Measurements from ENCODE around the gene RDH13. TPM values are rescaled to one million over a fixed set of nuclear protein-coding genes. Genes with fewer than 3 reads are reported as not detected.
A peak's percentile ranks its signal among the peaks of the same experiment; 100 is the strongest.
"Not testable (repeated sequence)": the region's sequence is repeated elsewhere in the genome, so short reads cannot be mapped to it uniquely, and the experiment has no call there.

The RDH13 gene
- polyA plus RNA-seq, 1 donor from 2014 or later: 18.7 TPM

DNA sequence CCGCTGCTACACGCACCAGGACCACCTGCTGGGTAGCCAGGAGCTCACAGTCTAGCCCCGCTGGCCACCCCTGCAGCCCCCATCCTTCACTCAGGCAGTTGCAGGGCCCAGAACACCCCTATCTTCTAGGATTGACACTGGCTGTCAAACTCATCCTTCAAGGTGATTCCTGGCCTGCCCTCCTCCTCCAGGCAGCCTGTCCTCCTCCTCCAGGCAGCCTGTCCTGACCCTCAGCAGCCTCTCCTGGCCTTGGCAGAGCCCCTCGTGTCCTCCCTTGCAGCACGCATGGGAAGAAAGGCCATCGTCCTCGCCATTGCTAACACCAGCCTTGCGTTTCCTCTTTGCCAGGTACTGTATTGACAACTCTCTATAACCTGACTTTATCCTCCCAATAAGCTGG is 9.0 kb upstream of the RDH13 start:
- Mint-ChIP-seq H3K4me1 (peaks cover 5 to 10% (median 8%) of the 10 kb centered on the region in 3 donors), H3K27me3 (peaks cover 36% of the 10 kb centered on the region), H3K27ac (no peak overlapping the region), H3K9me3 (peaks cover 0 to 8% (median 0%) of the 10 kb centered on the region in 3 donors), H3K4me3 (no peak overlapping the region), H3K36me3 (no peaks in the 10 kb centered on the region)

DNA sequence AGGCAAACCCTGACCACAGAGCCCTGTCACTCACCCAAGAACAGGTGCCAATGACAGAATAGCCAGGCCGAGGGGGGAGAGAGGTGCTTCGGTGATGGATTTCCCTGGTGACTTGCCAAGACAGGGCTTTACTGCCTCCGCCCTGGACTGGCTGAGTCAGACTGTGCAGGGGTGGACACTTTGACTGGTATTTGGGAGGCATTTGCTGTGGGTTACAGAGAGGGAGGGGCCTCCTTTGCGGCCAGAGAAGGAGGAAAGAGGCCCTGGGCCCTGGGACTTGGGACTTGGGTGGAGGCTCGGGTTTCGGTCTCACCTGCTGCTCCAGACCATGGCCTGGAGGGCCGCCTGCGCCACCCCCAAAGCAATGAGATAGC is 8.2 kb upstream of the RDH13 start:
- Mint-ChIP-seq H3K4me3 (no peak overlapping the region), H3K27me3 (peaks cover 39% of the 10 kb centered on the region), H3K27ac (no peak overlapping the region)

DNA sequence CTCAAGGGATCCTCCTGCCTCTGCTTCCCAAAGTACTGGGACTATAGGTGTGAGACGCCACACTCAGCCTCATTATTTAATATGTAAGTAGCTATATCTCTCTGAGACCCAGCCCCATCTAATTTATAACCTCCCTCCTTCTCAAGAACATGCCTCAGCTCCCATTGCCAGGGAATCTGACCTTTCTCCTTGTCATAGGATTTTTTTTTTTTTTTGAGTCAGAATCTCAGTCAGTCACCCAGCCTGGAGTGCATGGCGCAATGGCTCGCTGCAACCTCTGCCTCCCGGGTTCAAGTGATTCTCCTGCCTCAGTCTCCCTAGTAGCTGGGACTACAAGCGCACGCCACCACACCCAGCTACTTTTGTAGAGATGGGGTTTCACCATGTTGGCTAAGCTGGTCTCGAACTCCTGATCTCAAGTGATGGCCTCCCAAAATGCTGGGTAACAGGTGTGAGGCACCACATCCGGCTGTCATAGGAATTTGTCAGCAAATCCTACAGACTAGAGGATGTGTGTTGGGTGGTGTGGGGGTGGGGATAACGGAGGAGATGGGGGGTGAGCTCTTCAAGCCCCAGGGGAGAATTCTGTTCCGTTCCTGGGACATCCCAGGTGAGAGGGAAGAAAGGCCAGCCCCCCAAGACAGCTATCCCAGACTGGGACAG is 7.6 kb upstream of the RDH13 start:
- Mint-ChIP-seq H3K27ac (no peak overlapping the region), H3K27me3 (peaks cover 39% of the 10 kb centered on the region), H3K4me3 (peak overlapping the region in 1 of 4 donors; percentile 63), H3K9me3 (peaks cover 0 to 6% (median 0%) of the 10 kb centered on the region in 3 donors), H3K36me3 (no peaks in the 10 kb centered on the region), H3K4me1 (peaks cover 5 to 10% (median 8%) of the 10 kb centered on the region in 3 donors)

More for the DNA sequence above, 8.2 kb upstream of the RDH13 start:
- H3K4me1 Mint-ChIP-seq: peaks cover 5 to 10% (median 8%) of the 10 kb centered on the region in 3 donors
- peaks cover 0 to 6% (median 0%) of the 10 kb centered on the region in 3 donors for H3K9me3 Mint-ChIP-seq
- H3K36me3 Mint-ChIP-seq: no peaks in the 10 kb centered on the region

DNA sequence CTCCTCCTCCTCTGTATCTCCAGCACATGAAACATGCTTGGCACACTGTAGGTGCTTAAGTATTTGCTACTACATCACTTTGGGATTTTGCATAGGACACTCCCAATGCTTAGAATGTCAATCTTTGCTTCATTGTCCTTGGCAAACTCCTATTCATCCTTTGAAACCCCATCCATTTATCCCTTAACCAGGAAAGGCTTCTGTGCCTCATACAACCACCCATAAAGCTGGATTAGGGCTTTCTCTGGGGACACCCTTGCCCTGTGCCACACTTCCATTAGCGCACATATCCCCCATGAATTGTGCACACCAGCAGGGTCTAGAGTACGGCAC is 6.9 kb upstream of the RDH13 start:
- Mint-ChIP-seq H3K4me3 (peak overlapping the region in 3 of 4 donors; percentile 4 to 85 (median 70)), H3K9me3 (peaks cover 0 to 2% (median 0%) of the 10 kb centered on the region in 3 donors), H3K27ac (peak overlapping the region in 1 of 3 donors; percentile 1), H3K27me3 (peaks cover 39% of the 10 kb centered on the region), H3K36me3 (no peaks in the 10 kb centered on the region), H3K4me1 (peaks cover 5 to 10% (median 8%) of the 10 kb centered on the region in 3 donors)

DNA sequence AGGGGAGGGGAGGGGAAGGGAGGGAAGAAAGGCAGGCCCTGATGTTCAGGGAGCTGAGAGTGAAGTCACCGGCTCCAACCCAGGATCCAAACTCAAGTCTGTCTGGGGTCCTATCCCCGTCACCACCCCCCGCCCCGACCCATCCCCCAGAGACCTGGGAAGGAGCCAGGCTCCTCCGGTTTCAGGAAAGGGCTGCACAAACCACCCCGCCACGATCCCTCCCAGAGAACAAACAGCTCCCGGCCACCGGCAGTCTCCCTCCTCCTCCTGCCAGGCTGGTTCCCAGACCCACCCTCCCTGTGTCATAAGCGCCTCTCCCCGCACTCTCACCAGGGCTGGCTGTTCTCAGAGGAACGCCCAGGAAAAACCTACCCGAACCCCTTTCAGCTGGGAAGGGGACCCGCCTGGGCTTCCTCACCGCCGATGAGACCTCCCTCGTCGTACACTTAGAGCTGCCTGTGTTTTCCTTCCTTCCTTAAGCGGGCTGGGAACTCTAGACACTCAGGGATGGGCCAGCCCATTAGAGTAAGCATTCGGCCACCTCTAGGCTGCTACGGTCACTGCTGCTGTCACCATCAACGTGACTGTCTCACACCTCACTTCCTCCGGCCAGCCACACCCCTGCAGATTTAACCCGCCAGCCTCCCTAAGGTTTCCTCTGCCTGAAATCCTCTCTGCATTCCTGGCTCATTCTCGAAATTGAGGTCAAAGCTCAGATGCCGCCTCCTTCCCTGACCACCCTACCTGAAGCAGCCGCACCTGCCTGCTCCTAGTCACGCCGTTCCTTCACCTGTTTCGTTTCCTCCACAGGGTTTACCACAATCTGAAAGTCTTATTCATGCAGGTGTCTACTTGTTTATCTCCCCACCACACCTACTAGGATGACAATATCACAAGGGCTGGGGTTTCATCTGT is 6.3 kb upstream of the RDH13 start:
- Mint-ChIP-seq H3K9me3 (peaks cover 0 to 1% (median 0%) of the 10 kb centered on the region in 3 donors), H3K4me1 (peaks cover 5 to 10% (median 8%) of the 10 kb centered on the region in 3 donors), H3K4me3 (peak overlapping the region; percentile 4 to 85 (median 72)), H3K27me3 (peaks cover 38% of the 10 kb centered on the region), H3K36me3 (no peaks in the 10 kb centered on the region), H3K27ac (peak overlapping the region in 1 of 3 donors; percentile 1)

DNA sequence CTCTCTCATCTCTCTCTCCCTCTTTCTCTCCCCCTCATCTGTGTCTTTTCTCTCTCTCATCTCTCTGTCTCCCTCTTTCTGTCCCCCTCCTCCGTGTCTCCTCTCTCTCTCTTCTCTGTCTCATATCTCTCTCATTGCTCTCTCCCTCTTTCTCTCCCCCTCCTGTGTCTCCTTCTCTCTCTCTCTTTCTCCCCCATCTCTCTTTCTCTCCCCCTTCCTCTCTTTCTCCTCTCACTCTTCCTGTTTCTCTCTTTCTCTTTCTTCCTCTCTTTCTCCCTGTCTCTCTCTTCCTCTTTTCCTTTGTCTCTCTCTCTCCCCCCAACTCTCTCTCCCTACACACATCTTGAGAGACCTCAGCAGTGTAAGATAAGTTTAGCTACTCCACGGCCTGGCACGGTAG is 4.9 kb upstream of the RDH13 start:
- no peak overlapping the region for H3K27ac Mint-ChIP-seq
- no peaks in the 10 kb centered on the region for H3K36me3 Mint-ChIP-seq
- no peak overlapping the region for H3K4me3 Mint-ChIP-seq
- H3K4me1 Mint-ChIP-seq: peaks cover 5 to 10% (median 8%) of the 10 kb centered on the region in 3 donors
- H3K27me3 Mint-ChIP-seq: peaks cover 29% of the 10 kb centered on the region
- H3K9me3 Mint-ChIP-seq: no peaks in the 10 kb centered on the region

DNA sequence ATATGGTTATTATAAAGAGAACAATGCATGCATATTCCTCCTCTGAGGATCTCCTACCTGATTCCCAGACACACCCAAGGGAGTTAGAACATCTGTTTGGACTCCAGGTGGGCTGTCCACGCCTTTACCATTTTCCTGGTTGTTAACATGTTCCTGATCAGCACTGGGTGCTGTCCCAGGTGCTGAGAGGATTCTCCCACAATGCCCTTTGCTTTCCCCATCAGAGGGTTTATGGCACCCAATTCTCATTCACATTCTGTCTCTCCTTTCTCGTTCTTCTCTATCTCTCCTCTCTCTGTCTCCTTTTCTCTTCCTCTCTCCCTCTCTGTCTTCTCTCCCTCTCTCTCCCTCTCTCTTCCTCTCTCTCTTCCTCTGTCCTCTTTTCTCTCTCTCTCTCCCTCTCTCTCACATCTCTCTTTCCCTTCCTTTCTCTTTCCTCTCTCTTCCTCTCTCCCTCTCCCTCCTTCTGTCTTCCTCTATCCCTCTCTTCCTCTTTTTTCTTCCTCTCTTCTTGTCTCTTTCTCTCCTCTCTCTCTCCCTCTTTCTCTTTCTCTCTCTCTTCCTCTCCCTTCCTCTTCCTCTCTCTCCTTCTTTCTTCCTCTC is 3.3 kb upstream of the RDH13 start:
- Mint-ChIP-seq H3K4me3 (no peak overlapping the region), H3K9me3 (no peaks in the 10 kb centered on the region), H3K4me1 (peaks cover 5 to 14% (median 10%) of the 10 kb centered on the region in 3 donors), H3K27ac (no peak overlapping the region), H3K36me3 (no peaks in the 10 kb centered on the region), H3K27me3 (peaks cover 22% of the 10 kb centered on the region)

DNA sequence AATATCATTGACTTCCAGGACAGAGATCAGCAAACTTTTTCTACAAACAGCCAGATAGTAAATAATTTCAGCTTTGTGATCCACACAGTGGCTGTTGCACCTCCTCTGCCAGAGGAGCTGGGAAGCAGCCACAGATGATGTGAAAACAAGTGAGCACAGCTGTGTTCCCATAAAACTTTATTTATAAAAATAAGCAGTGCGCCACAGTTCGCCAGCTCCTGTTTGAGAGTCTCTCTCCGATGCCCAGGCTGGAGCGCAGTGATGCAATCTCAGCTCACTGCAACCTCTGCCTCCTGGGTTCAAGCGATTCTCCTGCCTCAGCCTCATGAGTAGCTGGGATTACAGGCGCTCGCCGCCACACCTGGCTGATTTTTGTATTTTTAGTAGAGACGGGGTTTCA is 2.6 kb upstream of the RDH13 start:
- peaks cover 5 to 14% (median 10%) of the 10 kb centered on the region in 3 donors for H3K4me1 Mint-ChIP-seq
- H3K27me3 Mint-ChIP-seq: peaks cover 22% of the 10 kb centered on the region
- not testable (repeated sequence) for H3K27ac Mint-ChIP-seq, H3K4me3 Mint-ChIP-seq, H3K36me3 Mint-ChIP-seq, H3K9me3 Mint-ChIP-seq

DNA sequence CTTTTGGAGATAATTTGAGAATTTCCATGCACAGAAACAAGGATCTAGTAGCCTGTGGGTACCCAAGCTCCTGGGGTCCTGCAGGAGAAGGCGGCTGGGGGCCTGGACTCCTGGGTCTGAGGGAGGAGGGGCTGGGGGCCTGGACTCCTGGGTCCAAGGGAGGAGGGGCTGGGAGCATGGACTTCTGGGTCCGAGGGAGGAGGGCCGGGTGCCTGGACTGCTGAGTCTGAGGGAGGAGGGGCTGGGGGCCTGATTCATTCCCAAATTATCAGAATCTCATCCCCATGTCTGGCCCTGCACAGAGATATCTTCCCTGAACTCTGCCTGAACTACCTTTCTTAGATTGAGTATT is 520 bp upstream of the RDH13 start:
- H3K4me3 Mint-ChIP-seq: peak overlapping the region; percentile 61 to 92 (median 84)
- peaks cover 0 to 8% (median 6%) of the 10 kb centered on the region in 3 donors for H3K4me1 Mint-ChIP-seq
- peak overlapping the region; percentile 76 to 96 (median 88) for H3K27ac Mint-ChIP-seq
- H3K9me3 Mint-ChIP-seq: no peaks in the 10 kb centered on the region
- H3K36me3 Mint-ChIP-seq: peaks cover 8% of the 10 kb centered on the region
- peaks cover 9% of the 10 kb centered on the region for H3K27me3 Mint-ChIP-seq

DNA sequence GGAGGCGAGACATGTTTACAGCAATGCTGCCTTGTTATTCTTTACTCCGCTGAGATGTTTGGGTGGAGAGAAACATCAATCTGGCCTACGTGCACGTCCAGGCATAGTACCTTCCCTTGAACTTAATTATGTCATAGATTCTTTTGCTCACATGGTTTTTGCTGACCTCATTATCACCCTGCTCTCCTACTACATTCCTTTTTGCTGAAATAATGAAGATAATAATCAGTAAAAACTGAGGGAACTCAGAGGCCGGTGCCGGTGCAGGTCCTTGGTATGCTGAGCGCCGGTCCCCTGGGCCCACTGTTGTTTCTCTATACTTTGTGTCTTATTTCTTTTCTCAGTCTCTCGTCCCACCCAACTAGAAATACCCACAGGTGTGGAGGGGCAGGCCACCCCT is 2.7 kb downstream of the RDH13 start:
- H3K4me1 Mint-ChIP-seq: not testable (repeated sequence)

DNA sequence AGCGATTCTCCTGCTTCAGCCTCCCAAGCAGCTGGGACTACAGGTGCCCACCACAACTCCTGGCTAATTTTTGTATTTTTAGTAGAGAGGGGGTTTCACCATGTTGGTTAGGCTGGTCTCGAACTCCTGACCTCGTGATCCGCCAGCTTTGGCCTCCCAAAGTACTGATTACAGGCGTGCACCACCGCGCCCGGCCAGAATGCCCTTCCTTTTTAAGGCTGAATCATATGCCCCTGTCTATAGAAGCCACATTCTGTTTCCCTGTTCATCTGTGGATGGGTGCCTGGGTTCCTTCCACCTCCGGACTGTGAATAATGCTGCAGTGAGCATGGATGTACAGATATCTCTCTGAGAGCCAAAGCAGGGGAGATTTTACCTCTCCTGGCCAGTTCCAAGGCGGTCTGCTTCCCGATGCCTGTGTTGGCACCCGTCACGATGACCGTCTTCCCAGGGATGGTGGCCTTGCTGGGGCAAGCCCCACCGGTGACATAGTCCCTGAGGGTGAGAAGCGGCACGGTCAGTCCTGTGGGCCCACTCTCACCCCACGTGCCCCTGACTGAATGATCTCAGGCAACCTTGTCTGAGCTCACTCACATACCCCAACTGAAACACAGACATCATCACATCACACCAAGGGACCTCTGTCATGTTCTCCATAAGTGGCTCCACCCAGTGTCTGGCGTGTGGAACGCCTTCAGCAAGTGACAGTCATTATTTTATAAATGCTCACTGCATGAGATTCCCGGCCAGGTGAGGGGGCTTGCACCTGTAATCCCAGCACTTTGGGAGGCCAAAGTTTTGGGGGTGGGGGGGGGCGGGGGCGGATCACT is 4.0 kb downstream of the RDH13 start:
- Mint-ChIP-seq H3K27me3 (no peaks in the 10 kb centered on the region), H3K9me3 (peaks cover 0 to 2% (median 0%) of the 10 kb centered on the region in 3 donors), H3K4me3 (peak overlapping the region in 1 of 4 donors; percentile 35), H3K36me3 (peaks cover 15% of the 10 kb centered on the region), H3K4me1 (peaks cover 0 to 8% (median 3%) of the 10 kb centered on the region in 3 donors), H3K27ac (no peak overlapping the region)

More for the DNA sequence above, 2.7 kb downstream of the RDH13 start:
- Mint-ChIP-seq H3K27ac (peak overlapping the region in 1 of 3 donors; percentile 4), H3K4me3 (peak overlapping the region in 3 of 4 donors; percentile 20 to 58 (median 27)), H3K36me3 (peaks cover 15% of the 10 kb centered on the region)
- not testable (repeated sequence) for H3K9me3 Mint-ChIP-seq, H3K27me3 Mint-ChIP-seq

DNA sequence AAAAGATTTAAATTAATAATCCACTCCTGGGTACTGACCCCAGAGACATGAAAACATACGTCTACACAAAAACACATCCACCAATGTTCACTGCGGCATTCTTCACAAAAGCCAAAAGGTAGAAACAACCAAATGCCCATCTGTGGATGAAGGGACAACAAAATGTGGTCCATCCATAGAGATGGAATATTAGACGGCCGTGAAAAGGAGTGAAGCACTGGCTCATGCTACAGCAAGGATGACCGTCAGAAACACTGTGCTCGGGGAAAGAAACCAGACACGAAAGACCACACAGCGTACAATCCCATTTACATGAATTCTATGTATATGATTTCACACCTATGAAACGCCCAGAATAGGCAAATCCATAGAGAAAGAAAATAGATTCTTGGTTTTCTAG is 6.1 kb downstream of the RDH13 start:
- Mint-ChIP-seq H3K27me3 (no peaks in the 10 kb centered on the region), H3K36me3 (peaks cover 17% of the 10 kb centered on the region), H3K4me1 (peaks cover 0 to 4% (median 0%) of the 10 kb centered on the region in 3 donors), H3K9me3 (peaks cover 0 to 2% (median 0%) of the 10 kb centered on the region in 3 donors), H3K4me3 (no peak overlapping the region), H3K27ac (no peak overlapping the region)

DNA sequence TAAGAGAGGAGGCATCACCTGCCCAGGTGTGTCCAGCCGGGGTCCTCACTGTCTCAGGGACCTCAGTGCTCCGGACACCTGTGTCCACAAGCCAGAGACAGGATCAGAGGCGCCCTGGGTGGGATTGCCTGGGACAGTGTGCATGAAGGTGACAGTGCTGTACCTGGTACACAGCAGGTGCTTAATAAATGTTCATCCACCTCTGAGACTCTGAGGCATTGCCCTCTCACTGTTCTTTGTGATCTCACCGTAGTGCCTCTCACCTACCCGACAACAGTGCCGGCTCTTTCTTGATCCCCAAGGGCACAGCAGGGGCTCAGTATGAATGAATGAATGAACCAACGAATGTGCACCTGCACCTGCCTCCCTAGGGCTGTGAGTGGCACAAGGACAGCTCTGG is 9.2 kb downstream of the RDH13 start:
- peak overlapping the region in 1 of 3 donors; percentile 77 for H3K27ac Mint-ChIP-seq
- no peaks in the 10 kb centered on the region for H3K27me3 Mint-ChIP-seq
- peaks cover 0 to 2% (median 0%) of the 10 kb centered on the region in 3 donors for H3K9me3 Mint-ChIP-seq
- H3K36me3 Mint-ChIP-seq: peaks cover 10% of the 10 kb centered on the region
- H3K4me1 Mint-ChIP-seq: no peaks in the 10 kb centered on the region
- H3K4me3 Mint-ChIP-seq: no peak overlapping the region

DNA sequence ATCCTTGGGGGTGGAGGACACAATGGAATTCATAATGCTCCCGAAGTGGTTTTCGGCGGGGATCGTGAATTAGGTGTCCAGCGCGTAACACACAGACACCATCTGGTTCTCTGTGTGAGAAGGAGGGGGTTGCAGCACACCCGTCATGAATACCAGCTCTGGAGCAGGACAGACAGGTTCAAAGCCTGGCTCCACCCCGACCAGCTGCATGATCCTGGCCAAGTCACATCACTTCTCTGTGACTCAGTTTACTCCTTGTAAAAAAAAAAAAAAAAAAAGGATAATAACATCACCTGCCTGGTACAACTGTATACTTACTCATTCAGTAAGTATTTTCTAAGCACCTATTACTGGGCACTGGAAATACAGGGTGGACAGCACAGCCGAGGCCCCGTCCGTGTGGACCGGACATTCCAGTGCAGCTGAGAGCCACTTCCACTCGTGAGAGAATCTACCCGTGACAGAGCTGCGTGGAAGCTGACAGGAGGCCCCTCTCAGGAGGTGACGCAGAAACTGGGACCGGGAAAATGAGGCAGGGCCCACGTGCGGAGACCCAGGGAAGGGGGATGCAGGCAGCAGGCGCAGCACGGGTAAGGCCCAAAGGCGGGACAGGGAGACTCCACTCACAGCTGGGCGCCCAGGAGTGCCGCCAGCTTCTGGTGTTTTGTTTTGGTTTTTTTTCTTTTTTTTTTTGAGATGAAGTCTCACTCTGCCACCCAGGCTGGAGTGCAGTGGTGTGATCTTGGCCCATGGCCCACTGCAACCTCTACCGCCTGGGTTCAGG is 12.0 kb downstream of the RDH13 start:
- Mint-ChIP-seq H3K4me1 (no peaks in the 10 kb centered on the region), H3K36me3 (peaks cover 2% of the 10 kb centered on the region), H3K4me3 (peak overlapping the region in 1 of 4 donors; percentile 45), H3K27me3 (no peaks in the 10 kb centered on the region), H3K9me3 (no peaks in the 10 kb centered on the region), H3K27ac (no peak overlapping the region)
